GM04503 (cell line): ENCODE measurements around the gene GPR61.

ENCODE experiments used
- DNase-seq: peaks from one replicate; pipeline ENCODE4 v3.0.0-alpha.2; 2012; ENCODE audit warnings: low read depth

Gene GPR61

GRCh38 chr1:109535971-109536491 lies 3.6 kb upstream of the GPR61 start:
- DNase-seq: no peak

GRCh38 chr1:109537450-109538178 lies 2.1 kb upstream of the GPR61 start:
- no peak for DNase-seq

GRCh38 chr1:109538827-109539555 lies 681 bp upstream of the GPR61 start:
- no peak for DNase-seq

- DNase-seq: no peak
Measured at GRCh38 chr1:109541102-109541501, 1.4 kb downstream of the GPR61 start.

GRCh38 chr1:109542657-109543056 lies 3.0 kb downstream of the GPR61 start:
- DNase-seq: no peak

- no peak for DNase-seq
Measured at GRCh38 chr1:109543283-109543987, 3.8 kb downstream of the GPR61 start.

GRCh38 chr1:109543988-109544735 lies 4.5 kb downstream of the GPR61 start:
- no peak for DNase-seq

GRCh38 chr1:109546311-109547109 lies 6.8 kb downstream of the GPR61 start:
- DNase-seq: peak; percentile 41

- no peak for DNase-seq
Measured at GRCh38 chr1:109547463-109548320, 8.0 kb downstream of the GPR61 start.

- DNase-seq: peak; percentile 77
Measured at GRCh38 chr1:109548321-109549267, 8.9 kb downstream of the GPR61 start, which contains the start of gene GNAI3. Gene GNAI3 (plus strand): TSS chr1:109548615. CDS start chr1:109548721, 106 bp downstream.

- no peak for DNase-seq
Measured at GRCh38 chr1:109556563-109556962, 16.9 kb downstream of the GPR61 start.

GRCh38 chr1:109557520-109557919 lies 17.8 kb downstream of the GPR61 start:
- DNase-seq: no peak

- no peak for DNase-seq
Measured at GRCh38 chr1:109559995-109560394, 20.3 kb downstream of the GPR61 start.

GRCh38 chr1:109564194-109564878 lies 24.7 kb downstream of the GPR61 start:
- DNase-seq: no peak

- DNase-seq: no peak
Measured at GRCh38 chr1:109565241-109565640, 25.6 kb downstream of the GPR61 start.

- DNase-seq: no peak
Measured at GRCh38 chr1:109566982-109567381, 27.3 kb downstream of the GPR61 start.

GRCh38 chr1:109567877-109568672 lies 28.4 kb downstream of the GPR61 start:
- DNase-seq: no peak
